OCI-LY3 (cell line): ENCODE measurements around the gene OR2Y1.
A peak's percentile ranks its signal among the peaks of the same experiment; 100 is the strongest.
"Not testable (repeated sequence)": the region's sequence is repeated elsewhere in the genome, so short reads cannot be mapped to it uniquely, and the experiment has no call there.

Experiments
- H2AFZ ChIP-seq: fragments of 200-600, 300-600 bp; shearing (Covaris generic); 2 replicates; pipeline ENCODE4 v1.6.0; 2014; ENCODE audit warnings: antibody characterized with exemption, low read depth, low read length
- H3K27ac ChIP-seq: fragments of 200-600, 300-600 bp; sonication (generic); 2 replicates; pipeline ENCODE4 v1.5.1; 2014; ENCODE audit warnings: mild to moderate bottlenecking, low read length, moderate library complexity, mixed read lengths
- H3K27me3 ChIP-seq: fragments of 200-600, 300-600 bp; sonication (generic); 2 replicates; pipeline ENCODE4 v1.6.1; 2014; ENCODE audit warnings: low read depth, low read length, mixed read lengths
- H3K36me3 ChIP-seq: fragments of 200-600, 300-600 bp; sonication (generic); replicated peaks from 2 replicates; pipeline ENCODE3; 2014; ENCODE audit warnings: low read depth, low read length, mixed read lengths
- H3K4me1 ChIP-seq: fragments of 300-600, 200-600 bp; sonication (generic); 2 replicates; pipeline ENCODE4 v1.6.1; 2014; ENCODE audit warnings: low read length, mixed read lengths
- H3K4me2 ChIP-seq: fragments of 200-600, 300-600 bp; sonication (generic); 2 replicates; pipeline ENCODE4 v1.6.1; 2014; ENCODE audit warnings: low read length, mixed read lengths
- H3K4me3 ChIP-seq: fragments of 300-600, 200-600 bp; sonication (generic); 2 replicates; pipeline ENCODE4 v1.5.1; 2014; ENCODE audit warnings: antibody characterized with exemption, mild to moderate bottlenecking, low read length, moderate library complexity
- H3K79me2 ChIP-seq: fragments of 300-600, 200-600 bp; shearing (Covaris generic); 2 replicates; pipeline ENCODE4 v1.6.1; 2014; ENCODE audit warnings: mild to moderate bottlenecking, low read length, mixed read lengths
- H3K9ac ChIP-seq: fragments of 300-600, 200-600 bp; shearing (Covaris generic); 2 replicates; pipeline ENCODE4 v1.6.0; 2014; ENCODE audit warnings: mild to moderate bottlenecking, low read length, moderate library complexity
- H3K9me3 ChIP-seq: fragments of 200-600, 300-600 bp; shearing (Covaris generic); 2 replicates; pipeline ENCODE4 v1.6.1; 2014; ENCODE audit warnings: low read length, mixed read lengths; ENCODE audit not compliant: insufficient read depth
- H4K20me1 ChIP-seq: fragments of 200-600, 300-600 bp; sonication (generic); 2 replicates; pipeline ENCODE4 v1.6.1; 2016; ENCODE audit warnings: low read length, mixed read lengths; ENCODE audit not compliant: insufficient read depth
- CTCF ChIP-seq: fragments of 200-600, 300-600 bp; sonication (generic); IDR thresholded peaks from 2 replicates; pipeline ENCODE4 v1.5.1; 2014; ENCODE audit warnings: antibody characterized with exemption, low read length, low read depth
- EZH2phosphoT487 ChIP-seq: fragments of 200-600 bp; shearing (Covaris generic); IDR thresholded peaks from 2 replicates; pipeline ENCODE4 v1.6.1; 2018; ENCODE audit warnings: antibody characterized with exemption, mixed run types, low read depth

Gene OR2Y1

GRCh38 chr5:180718810-180719453 lies 20.9 kb downstream of the OR2Y1 start:
- TF ChIP-seq CTCF (peak; percentile 60), EZH2phosphoT487 (no peak)
- Histone ChIP-seq H3K9me3 (no peaks in the 10 kb centered on the region), H3K27me3 (peaks cover 36% of the 10 kb centered on the region), H3K27ac (no peak overlapping the region), H3K4me3 (no peak overlapping the region), H3K36me3 (no peaks in the 10 kb centered on the region), H3K4me1 (peaks cover 26% of the 10 kb centered on the region), H3K4me2 (no peak overlapping the region), H3K79me2 (no peaks in the 10 kb centered on the region), H2AFZ (0 out of 2 replicates have a peak overlapping the region, but pooled peaks have one; percentile 23), H4K20me1 (no peaks in the 10 kb centered on the region), H3K9ac (no peak overlapping the region)

- no peak for TF ChIP-seq EZH2phosphoT487
- TF ChIP-seq CTCF, result no peak
- Histone ChIP-seq H4K20me1 (no peaks in the 10 kb centered on the region), H3K36me3 (no peaks in the 10 kb centered on the region), H3K27ac (no peak overlapping the region), H3K9ac (no peak overlapping the region), H3K4me2 (peak overlapping the region; percentile 47), H3K4me3 (peak overlapping the region; percentile 25; the same call in 1 of the 2 replicates), H3K9me3 (no peaks in the 10 kb centered on the region), H3K27me3 (peaks cover 37% of the 10 kb centered on the region), H2AFZ (no peak overlapping the region), H3K4me1 (peaks cover 22% of the 10 kb centered on the region), H3K79me2 (no peaks in the 10 kb centered on the region)
Observed at GRCh38 chr5:180717989-180718388, 21.9 kb downstream of the OR2Y1 start.

GRCh38 chr5:180704362-180704761 lies 35.5 kb downstream of the OR2Y1 start:
- H3K9me3 ChIP-seq, result no peaks in the 10 kb centered on the region
- no peaks in the 10 kb centered on the region for H3K79me2 ChIP-seq
- H3K36me3 ChIP-seq, result no peaks in the 10 kb centered on the region
- no peaks in the 10 kb centered on the region for H3K4me1 ChIP-seq
- H3K9ac ChIP-seq, result no peak overlapping the region
- H2AFZ ChIP-seq, result no peak overlapping the region
- TF ChIP-seq EZH2phosphoT487, result no peak
- TF ChIP-seq CTCF, result no peak
- no peak overlapping the region for H3K4me3 ChIP-seq
- H3K27me3 ChIP-seq, result peaks cover 6% of the 10 kb centered on the region
- H3K27ac ChIP-seq, result no peak overlapping the region
- no peak overlapping the region for H3K4me2 ChIP-seq
- H4K20me1 ChIP-seq, result no peaks in the 10 kb centered on the region

- Histone ChIP-seq H3K4me1 (no peaks in the 10 kb centered on the region), H3K9me3 (no peaks in the 10 kb centered on the region), H3K4me3 (no peak overlapping the region), H3K36me3 (no peaks in the 10 kb centered on the region), H3K27me3 (peaks cover 2% of the 10 kb centered on the region; the same call in 1 of the 2 replicates), H3K9ac (no peak overlapping the region), H3K4me2 (no peak overlapping the region), H4K20me1 (no peaks in the 10 kb centered on the region), H2AFZ (no peak overlapping the region), H3K27ac (no peak overlapping the region), H3K79me2 (no peaks in the 10 kb centered on the region)
- TF ChIP-seq EZH2phosphoT487 (no peak), CTCF (no peak)
Observed at GRCh38 chr5:180703912-180704311, 35.9 kb downstream of the OR2Y1 start.

GRCh38 chr5:180703371-180703770 lies 36.5 kb downstream of the OR2Y1 start:
- H3K27me3 ChIP-seq, H2AFZ ChIP-seq, H3K36me3 ChIP-seq, H3K4me3 ChIP-seq, H3K4me1 ChIP-seq, H3K9me3 ChIP-seq, H3K27ac ChIP-seq, H4K20me1 ChIP-seq, H3K9ac ChIP-seq, H3K79me2 ChIP-seq, H3K4me2 ChIP-seq: not testable (repeated sequence)

- not testable (repeated sequence) for H3K9me3 ChIP-seq, H3K36me3 ChIP-seq, H3K9ac ChIP-seq, H3K27ac ChIP-seq, H3K79me2 ChIP-seq, H3K4me1 ChIP-seq, H3K4me2 ChIP-seq, H3K27me3 ChIP-seq, H2AFZ ChIP-seq, H3K4me3 ChIP-seq, H4K20me1 ChIP-seq
Observed at GRCh38 chr5:180700440-180700839, 39.4 kb downstream of the OR2Y1 start.
